HG02884 (cell line): Measurements from ENCODE around the gene ANKLE1.

Experiments used
- ATAC-seq: cut with Tn5 transposase; IDR thresholded peaks from one replicate; pipeline ENCODE4 v1.9.1; 2021; ENCODE audit warnings: mild to moderate bottlenecking, moderate library complexity; ENCODE audit not compliant: unreplicated experiment

ANKLE1 gene

DNA sequence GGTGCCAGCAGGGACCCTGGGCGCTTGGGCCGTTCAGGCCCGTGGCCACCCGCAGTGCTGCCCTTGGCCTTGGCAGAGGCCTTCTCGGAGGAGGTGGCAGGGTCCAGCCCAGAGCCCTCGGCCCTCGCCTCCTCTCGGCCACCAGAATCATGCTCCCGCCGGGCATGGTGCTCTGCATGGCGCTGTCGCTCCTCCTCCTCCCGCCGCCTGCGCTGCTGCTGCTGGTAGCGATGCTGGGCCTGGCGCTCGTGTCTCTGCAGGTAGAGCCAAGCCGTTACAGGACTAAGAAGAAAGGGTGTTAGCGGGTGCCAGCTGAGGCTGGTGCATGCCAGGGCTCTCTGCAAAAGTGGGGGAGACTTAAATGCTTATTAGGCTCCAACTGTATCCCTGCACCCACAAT is 43.4 kb downstream of the ANKLE1 start:
- no peak for ATAC-seq

DNA sequence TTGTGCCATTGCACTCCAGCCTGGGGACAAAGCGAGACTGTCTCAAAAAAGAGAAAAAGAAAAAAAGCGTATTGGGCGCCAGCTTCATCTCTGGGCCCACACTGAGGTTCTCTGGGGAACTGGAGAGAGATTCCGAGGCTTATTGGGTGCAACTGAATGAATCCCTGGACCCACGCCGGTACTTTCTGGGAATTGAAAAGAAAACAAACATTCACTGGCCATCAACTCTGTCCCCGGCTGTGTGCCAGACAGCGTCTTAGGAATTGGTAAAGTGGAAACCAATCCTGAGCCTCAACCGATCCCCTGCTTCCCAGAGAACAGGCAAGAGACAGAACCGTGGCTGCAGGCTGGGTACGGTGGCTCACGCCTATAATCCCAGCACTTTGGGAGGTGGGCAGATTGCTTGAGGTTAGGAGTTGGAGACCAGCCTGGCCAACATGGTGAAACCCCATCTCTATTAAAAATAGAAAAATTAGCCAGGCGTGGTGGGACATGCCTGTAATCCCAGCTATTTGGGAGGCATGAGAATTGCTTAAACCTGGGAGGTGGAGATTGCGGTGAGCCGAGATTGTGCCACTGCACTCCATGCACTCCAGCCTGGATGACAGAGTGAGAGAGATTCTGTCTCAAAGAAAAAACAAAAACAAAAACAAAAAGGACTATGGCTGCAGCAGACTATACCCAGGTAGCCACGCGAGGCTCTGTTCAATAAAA is 44.3 kb downstream of the ANKLE1 start:
- ATAC-seq, result no peak

DNA sequence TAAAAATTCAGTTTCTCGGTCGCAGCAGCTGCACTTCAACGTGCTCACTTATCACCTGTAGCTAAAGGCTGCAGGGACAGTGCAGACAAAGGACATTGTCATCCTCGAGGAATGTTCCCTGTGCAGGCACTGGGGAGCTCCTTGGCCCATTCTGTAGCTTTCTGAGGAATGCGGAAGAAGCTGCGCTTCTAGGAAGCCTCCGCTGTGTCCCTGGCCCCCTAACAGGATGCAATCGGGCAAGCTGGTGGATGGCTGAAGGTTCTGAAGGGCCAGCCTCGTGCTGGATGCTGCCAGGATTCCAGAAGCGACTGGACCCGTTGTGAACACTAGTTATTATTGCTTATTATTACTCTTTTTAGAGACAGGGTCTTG is 44.9 kb downstream of the ANKLE1 start:
- no peak for ATAC-seq

DNA sequence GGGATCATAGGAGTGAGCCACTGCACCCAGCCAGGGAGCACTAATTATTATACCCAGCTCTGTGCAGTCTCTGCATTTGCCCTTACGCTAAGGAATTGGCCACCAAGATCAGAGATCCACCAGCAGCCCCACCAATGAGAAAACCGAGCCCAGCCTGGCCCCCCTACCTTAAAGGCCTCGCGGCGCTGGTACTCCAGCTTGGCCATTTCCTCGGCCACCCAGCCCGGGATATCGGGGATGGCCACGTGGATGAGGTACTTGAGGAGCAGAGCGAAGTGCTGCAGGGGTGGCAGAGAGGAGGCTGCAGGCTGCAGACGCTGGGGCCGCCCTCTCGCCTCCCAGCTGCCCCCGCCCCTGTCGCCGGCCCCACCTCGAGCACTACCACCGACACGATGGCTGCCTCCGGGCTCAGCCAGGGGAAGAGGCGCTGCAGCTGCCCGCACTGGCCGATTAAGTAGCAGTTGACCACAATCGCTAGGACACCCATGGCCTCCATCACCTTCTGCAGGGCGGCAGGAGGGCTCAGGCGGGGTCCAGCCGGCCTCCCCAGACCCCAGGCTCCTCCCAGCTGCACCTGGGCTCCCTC is 45.5 kb downstream of the ANKLE1 start:
- ATAC-seq, result no peak

DNA sequence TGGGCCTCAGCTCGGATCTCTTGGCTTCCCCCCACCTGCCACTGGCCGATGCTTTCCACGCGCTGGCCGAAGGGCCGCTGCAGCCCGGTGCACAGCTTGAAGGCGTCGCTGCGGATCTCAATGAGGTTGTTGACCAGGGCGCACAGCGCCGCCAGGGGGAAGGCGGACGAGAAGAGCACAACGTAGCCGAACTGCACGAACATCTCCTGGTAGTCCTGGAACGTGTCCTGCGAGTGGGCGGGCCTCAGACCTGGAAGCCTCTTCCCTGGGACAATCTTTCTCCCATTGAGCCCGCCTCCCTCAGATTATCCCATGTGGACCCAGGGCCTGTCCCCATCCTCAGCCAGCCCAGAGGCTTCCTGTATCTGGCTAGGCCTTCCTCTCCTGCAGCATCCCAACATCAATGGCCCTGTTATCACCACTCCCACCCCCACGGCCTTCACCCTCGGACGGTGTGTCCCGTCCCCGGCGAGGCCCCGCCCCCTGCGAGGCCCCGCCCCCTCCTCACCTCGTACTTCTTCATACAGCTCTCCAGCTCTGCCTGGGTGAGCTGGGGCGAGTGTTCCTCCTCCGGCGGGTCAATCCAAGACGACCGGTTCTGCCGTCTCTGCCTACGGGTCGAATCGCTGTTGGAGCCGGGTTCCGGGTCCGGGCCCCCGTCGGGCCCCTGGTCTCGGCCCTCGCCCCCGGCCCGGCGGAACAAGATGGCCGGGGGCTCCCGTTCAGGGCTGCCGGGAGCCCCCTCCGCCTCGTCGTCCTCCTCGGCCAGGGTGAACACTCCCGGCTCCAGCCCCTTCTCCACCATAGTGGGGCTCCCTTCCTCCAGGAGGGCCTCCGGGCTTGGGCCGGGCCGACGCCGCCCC is 46.2 kb downstream of the ANKLE1 start:
- ATAC-seq, result no peak

DNA sequence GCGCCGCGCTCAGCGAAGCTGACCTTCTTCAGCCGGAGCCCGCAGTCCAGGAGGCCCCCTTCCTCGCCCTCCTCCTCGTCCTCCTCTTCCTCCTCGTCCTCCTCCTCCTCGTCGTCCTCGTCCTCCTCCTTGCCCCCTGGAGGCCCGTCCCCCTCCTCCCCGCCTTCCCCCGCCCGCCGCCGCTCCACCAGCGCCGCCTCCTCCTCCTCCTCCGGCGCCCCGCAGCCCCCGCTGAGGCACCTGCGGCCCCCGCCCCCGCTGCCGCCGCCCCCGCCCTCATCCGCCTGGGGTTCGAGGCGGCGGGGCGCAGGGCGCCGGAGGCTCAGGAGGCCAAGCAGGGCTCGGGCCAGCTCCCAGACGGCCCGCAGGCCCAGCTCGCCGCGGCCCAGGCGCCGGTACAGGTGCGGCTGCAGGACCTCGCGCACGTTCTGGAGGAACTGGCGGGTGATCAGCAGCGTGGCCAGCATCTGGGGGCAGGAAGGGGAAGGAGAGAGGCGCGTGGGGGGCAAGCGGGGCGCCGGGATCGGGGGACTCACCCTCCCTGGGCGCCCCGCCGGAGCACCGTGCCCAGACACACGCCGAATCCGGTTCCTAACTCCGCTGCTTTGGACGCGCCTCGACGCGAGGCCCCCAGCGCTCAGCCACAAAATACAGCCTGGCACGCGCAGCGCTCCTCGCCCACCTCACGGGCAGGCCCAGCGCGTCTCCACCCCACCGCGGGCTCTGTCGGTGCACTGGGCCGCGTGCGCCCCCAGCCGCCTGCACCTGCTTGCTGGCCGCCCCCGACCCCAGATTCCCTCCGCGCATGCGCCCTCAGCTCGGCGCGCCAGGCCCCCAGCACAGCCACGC is 47.0 kb downstream of the ANKLE1 start:
- no peak for ATAC-seq

DNA sequence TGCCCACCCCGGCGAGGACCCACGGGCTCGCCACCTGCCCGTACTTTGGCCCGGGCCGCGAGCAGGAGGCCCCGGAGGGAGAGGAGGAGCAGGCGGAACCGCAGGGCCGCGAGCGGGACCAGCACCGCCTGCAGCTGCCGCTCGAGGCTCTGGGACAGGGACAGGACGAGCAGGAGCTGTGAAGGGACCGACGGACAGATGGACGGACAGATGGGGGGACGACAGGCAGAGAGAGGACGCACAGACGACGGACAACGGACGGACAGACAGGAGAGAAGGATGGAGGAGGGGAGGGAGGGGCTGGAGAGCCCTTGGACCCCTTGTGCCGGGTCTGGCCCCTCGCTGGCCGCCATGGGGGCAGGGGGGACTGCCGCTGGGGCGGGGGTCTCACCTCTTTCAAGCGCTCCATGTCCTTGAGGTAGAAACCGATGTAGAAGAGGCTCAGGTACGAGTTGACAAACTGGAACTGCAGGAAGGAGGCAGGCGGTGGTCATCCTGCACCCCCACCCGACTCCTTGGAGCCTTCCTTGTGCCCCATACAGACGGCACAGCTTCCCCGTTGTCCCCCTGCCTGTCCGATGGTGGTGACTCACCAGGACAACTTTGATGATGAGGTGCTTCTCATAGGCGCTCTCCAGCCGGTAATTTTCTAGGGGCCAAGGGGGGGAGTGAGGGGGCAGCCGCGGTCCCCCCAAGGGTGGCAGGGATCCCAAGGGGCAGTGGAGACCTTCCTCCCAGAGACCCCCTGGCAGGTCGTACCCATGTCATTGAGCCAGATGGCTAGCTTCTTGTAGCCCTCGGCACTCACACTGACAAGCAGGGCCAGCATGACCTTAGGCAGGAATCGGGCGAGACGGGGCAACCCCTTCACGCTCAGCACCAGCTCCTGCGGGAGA is 47.9 kb downstream of the ANKLE1 start:
- no peak for ATAC-seq

DNA sequence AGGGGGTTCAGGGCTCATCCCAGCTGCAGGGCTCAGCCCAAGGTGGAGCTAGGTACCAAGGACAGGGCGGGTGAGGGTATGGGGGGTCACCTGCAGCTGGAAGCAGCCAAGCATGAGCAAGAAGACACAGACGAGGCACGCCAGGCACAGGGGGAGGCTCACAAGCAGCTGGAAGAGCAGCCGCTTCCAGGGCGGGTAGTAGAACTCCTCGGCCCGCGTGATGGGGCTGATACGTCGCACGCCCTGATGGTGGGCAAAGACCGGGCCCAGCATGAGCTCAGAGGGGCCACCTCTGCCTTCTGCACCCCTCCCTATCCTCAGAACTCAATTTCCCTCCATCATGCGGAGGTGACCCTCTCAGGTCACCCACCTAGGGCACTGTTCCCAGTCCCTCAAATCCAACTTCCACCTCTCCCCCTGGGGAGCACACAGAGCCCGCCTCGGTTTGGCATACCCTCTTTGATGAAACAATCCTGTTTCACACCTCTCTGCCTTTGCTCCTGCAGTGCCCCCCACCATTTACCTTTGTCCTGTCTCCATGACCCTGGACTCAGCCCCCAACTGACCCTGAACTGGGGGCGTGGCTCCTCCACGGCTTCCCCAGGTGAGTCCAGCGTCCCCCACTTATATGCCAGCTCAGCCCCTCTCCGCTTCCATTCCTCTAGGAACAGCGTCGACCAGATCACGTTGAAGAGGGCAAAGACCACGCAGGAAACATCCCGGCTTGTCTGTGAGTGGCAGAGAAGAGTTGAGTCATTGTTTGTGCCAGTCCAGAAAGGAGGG is 48.8 kb downstream of the ANKLE1 start:
- no peak for ATAC-seq

DNA sequence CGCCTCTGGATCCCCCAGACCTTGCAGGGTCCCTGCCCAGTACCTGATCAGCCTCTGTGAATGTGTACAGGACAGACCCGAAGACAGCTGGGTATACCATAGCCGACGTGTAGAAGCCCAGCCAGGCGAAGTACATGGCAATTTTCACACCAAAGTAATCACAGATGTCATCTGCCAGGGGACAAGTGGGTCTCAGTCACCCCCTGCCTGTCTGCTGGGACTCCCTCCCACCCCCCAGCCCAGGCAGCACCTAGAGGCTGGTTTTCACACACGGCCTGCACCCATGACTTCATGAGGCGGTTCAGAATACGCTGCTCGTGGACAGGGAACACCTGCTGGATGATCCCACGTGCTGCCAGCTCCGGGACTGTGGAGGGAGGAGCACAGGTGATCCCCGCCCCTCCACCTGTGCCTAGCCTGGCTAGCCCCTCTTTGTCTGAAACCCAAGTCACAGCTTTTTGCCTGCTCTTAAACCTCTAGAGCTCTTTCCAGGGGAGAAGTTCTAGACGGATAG is 49.4 kb downstream of the ANKLE1 start:
- ATAC-seq, result no peak

DNA sequence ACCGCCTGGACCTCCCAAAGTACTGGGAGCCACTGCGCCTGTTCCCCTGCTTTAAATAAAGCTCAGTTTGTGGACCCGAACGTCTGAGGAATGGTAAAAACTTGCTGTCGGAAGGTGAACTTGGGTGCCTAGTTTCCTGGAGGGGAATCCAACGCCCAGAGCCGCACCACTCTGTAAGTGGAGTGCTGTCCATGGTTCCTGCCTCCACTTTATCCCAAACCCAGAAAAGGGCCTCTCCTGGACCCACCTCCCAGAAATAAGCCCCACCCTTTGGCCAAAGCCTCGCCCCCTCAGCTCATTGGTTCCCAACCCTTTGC is 50.6 kb downstream of the ANKLE1 start:
- ATAC-seq, result no peak

DNA sequence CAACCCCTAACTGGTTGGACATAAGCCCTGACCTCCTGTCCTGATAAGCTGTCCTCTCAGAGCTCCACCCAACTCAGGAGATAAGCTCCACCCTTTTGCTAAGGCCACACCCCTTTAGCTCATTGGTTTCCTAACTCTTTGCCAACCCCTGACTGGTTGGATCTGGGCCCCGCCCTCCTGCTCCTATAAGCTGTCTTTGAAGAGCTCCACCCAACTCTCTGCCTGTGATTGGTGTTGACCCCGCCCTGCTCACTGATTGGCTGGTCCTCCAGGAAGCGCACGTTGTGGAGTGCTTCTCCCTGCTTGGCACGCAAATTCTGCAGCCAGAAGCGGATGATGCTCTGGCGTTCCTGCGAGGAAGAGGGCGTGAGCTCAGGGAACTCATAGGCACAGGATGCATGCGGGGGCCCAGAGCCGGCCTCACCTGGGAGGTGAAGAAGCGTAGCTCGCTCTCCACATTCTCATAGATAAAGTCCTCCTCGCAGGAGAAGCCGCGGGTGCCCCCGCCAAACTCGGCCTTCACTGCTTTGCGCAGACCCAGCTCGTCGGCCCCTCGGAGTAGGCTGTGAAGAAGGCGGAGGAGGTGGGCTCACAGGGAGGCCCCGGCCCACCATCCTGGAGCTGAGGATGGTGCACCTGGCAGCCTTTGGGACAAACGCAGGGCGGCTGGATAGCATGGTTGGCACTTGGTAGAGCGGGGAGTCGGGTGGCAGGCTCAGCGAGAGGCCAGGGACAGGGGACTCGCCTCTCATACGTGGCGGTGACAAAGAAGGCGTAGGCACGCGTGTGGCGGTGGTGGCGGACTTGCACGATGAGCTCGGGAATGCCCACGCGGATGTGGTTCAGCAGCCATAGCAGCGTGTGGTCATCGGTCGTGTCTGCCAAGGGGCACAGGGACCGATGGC is 51.2 kb downstream of the ANKLE1 start:
- ATAC-seq, result no peak

DNA sequence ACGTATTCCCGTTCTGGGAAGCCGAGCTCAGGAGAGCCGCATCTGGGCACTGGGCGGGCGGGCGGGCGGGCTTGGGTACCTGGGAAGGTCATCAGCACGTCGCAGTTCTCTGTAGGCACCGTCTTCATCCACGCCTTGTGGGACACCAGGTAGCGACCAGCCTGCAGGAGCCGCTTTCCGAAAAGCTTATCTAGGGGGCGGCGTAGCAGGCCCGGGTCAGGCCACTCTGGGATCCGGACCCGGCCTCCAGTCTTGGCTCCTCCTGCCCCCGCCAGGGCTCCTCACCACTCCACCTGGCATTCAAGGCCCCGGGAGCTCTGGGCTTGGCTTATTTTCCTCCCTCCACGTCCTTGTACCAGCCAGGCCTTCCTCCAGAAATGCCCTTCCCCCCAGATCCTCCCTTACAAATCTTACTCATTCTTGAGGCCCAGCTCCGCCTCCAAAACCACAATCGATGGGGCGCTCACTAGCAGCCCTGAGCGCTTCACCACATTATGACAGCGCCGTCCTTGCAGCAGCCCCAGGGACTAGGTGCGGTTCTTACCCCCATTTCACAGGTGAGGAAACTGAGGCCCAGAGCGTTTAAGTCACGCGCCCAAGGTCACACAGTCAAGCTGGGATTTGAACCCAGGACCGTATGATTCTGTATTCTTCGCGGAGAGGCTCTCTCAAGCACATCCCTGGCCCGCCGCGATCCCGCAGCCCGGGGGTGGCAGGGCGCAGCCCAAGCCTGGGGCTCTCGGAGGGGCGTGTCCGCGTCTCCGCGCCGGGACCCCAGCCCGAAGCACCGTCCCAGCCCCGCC is 52.1 kb downstream of the ANKLE1 start:
- ATAC-seq, result no peak

DNA sequence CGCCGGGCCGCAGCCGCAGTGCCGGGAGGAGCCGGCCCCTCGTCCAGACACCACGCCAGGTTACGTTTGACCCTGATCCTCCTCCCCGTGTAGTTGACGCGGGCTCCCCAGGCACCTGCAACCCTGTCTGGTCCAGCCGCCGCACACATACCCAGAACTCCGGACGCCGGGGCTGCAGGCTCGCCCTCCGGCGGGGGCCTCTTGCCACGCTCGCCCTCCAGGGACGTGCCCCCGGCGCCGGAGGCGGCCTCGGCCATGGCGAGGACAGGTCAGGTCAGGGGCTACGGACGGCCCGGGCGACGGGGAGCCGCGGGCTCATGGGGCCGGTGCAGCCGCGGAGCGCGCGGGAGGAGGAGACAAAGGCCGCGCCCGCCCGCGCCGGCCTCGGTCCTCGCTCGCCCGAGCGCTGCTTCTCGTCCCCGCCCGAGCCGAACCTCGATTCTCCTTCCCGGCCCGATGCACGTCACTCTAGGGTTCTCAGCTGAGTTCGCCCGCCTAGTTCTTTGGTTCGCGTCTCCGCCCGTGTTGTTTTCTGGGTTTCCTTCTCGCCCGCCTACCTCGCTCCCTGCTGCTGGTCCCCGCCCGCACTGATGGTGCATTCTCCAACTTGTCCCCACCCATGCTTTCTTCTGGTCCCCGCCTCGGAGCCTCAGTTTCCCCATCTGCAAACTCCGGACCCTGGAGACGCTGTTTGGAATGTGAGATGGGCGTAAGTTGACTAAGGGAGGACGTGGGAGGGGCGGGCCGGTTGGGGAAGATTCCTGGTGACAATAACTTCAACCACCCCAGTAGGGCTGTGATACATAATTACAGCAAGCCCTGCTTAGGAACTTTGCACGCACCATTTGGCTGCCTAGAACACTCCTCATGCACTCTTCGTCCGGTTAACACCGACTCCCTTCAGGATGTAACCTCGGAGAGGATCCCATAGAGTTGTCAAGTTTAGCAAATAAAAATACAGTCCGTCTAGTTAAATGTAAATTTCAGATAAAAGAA is 53.0 kb downstream of the ANKLE1 start, which contains the start of gene ANO8:
Gene ANO8, minus strand, starts transcription at position 442 of the 996 bp plus-strand sequence. Its CDS starts 185 bp downstream, at position 257.
- ATAC-seq, result no peak

DNA sequence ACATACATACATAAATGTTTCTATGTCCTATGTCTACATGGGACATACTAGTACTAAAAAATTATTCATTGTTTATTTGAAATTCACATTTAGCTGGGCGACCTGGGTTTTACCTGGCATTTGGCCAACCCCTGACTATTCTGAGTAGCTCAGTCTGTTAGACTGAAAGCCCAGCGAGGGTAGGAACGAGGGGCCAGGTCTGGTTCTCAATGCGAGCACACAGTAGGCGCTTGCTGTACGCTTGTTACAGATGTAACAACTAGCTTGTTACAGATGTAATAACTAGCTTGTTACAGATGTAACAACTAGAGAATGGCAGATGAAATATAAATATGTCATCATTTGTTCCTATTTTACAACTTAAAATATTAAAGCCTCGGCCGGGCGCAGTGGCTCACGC is 53.9 kb downstream of the ANKLE1 start:
- ATAC-seq, result no peak
